GM23248 (cell line): Measurements from ENCODE around the gene KLF13. TPM values are rescaled to one million over a fixed set of nuclear protein-coding genes. Genes with fewer than 3 reads are reported as not detected.

Experiments used
- DNase-seq: peaks from one replicate; pipeline ENCODE4 v3.0.0-alpha.2; 2015
- H2AFZ ChIP-seq: fragments of 200-600 bp; sonication (generic); 2 replicates; pipeline ENCODE4 v1.6.1; 2016; ENCODE audit warnings: antibody characterized with exemption
- H3F3A ChIP-seq: fragments of 200-600 bp; sonication (generic); 2 replicates; pipeline ENCODE4 v1.6.1; 2016; ENCODE audit warnings: mild to moderate bottlenecking, antibody characterized with exemption, mixed run types; ENCODE audit not compliant: insufficient read depth
- H3K27ac ChIP-seq: fragments of 200-600 bp; sonication (generic); 2 replicates; pipeline ENCODE4 v1.5.1; 2016; ENCODE audit warnings: mild to moderate bottlenecking
- H3K27me3 ChIP-seq: fragments of 200-600 bp; sonication (generic); replicated peaks from 2 replicates; pipeline ENCODE4 v1.6.1; 2016; ENCODE audit warnings: mild to moderate bottlenecking; ENCODE audit not compliant: insufficient read depth
- H3K36me3 ChIP-seq: fragments of 200-600 bp; sonication (generic); 2 replicates; pipeline ENCODE4 v1.6.1; 2016; ENCODE audit warnings: low read depth, mild to moderate bottlenecking
- H3K4me1 ChIP-seq: fragments of 200-600 bp; sonication (generic); 2 replicates; pipeline ENCODE4 v1.6.1; 2016; ENCODE audit warnings: mild to moderate bottlenecking; ENCODE audit not compliant: insufficient read depth
- H3K4me2 ChIP-seq: fragments of 200-600 bp; sonication (generic); one replicate; pipeline ENCODE4 v1.6.1; 2016; ENCODE audit warnings: mild to moderate bottlenecking; ENCODE audit not compliant: unreplicated experiment
- H3K4me3 ChIP-seq: fragments of 200-600 bp; sonication (generic); 2 replicates; pipeline ENCODE4 v1.5.1; 2016; ENCODE audit warnings: mild to moderate bottlenecking
- H3K79me2 ChIP-seq: fragments of 200-600 bp; sonication (generic); 2 replicates; pipeline ENCODE4 v1.6.1; 2016; ENCODE audit warnings: mild to moderate bottlenecking; ENCODE audit not compliant: insufficient read depth
- H3K9ac ChIP-seq: fragments of 200-600 bp; sonication (generic); 2 replicates; pipeline ENCODE4 v1.6.1; 2016; ENCODE audit warnings: mild to moderate bottlenecking
- H3K9me2 ChIP-seq: fragments of 200-600 bp; sonication (generic); 2 replicates; pipeline ENCODE4 v1.6.1; 2016; ENCODE audit warnings: mixed run types, mild to moderate bottlenecking, moderate library complexity; ENCODE audit not compliant: insufficient read depth
- H3K9me3 ChIP-seq: fragments of 200-600 bp; sonication (generic); one replicate; pipeline ENCODE4 v1.6.1; 2017; ENCODE audit warnings: low read depth
- H4K20me1 ChIP-seq: fragments of 200-600 bp; sonication (generic); 2 replicates; pipeline ENCODE4 v1.6.0; 2016; ENCODE audit not compliant: insufficient read depth
- EZH2 ChIP-seq: fragments of 200-600 bp; sonication (generic); IDR thresholded peaks from 2 replicates; pipeline ENCODE4 v1.6.1; 2018; ENCODE audit warnings: antibody characterized with exemption, mild to moderate bottlenecking; ENCODE audit not compliant: insufficient read depth, poor library complexity, severe bottlenecking
- EZH2phosphoT487 ChIP-seq: fragments of 200-600 bp; sonication (generic); IDR thresholded peaks from 2 replicates; pipeline ENCODE4 v1.6.1; 2018; ENCODE audit warnings: antibody characterized with exemption, moderate library complexity, mild to moderate bottlenecking, low read depth; ENCODE audit not compliant: insufficient read depth
- WGBS, 2 experiments: methylation state at CpG; one replicate each; pipeline ENCODE4 v1.1.6; 2015 to 2017; ENCODE audit warnings: low lambda C conversion rate in 2 of 2, low coverage in 1 of 2; ENCODE audit errors: missing lambda C conversion rate in 2 of 2; 5-methylcytosine and 5-hydroxymethylcytosine counted together
- in situ Hi-C: fragments of 300-500 bp; cut with MboI; formaldehyde crosslinking; loops from 2 replicates; pipeline ENCODE4 v1.15.0; 2020
- polyA plus RNA-seq: library from polyadenylated mRNA; unstranded; fragments of >200 nt; fragmentation: Nextera tagmentation; extraction: Ambion mirVana; gene quantifications from 2 replicates; pipeline ENCODE4 v1.2.1, GENCODE V29; 2016
- total RNA-seq: library from RNA; depleted of rRNA; stranded (reverse); fragments of >200 nt; shearing (Covaris generic); gene quantifications from 2 replicates; pipeline ENCODE4 v1.2.3, GENCODE V29; 2014

Gene KLF13
- total and polyA plus RNA-seq, 2 experiments from 2014 or later: 8.0 to 38.9 TPM

GRCh38 chr15:31301673-31301990 lies 25.0 kb upstream of the KLF13 start:
- Histone ChIP-seq H3K4me2 (no peak overlapping the region), H3K9ac (no peak overlapping the region), H2AFZ (no peak overlapping the region), H4K20me1 (no peaks in the 10 kb centered on the region), H3K27me3 (0 out of 2 replicates have a peak, but pooled peaks cover under 1% of the 10 kb centered on the region), H3K4me1 (no peaks in the 10 kb centered on the region), H3K4me3 (no peak overlapping the region), H3F3A (no peaks in the 10 kb centered on the region), H3K36me3 (no peaks in the 10 kb centered on the region), H3K9me2 (no peaks in the 10 kb centered on the region), H3K79me2 (no peaks in the 10 kb centered on the region), H3K9me3 (no peaks in the 10 kb centered on the region), H3K27ac (no peak overlapping the region)
- 30 to 43% methylated on average over 4 of the region's 4 CpGs for WGBS, 2 experiments
- no peak for DNase-seq
- in situ Hi-C loops: no loop called here
- no peak for TF ChIP-seq EZH2phosphoT487
- no peak for TF ChIP-seq EZH2

- H3K27ac ChIP-seq: no peak overlapping the region
- in situ Hi-C loops: no loop called here
These were observed 24.5 kb upstream of the KLF13 start for GRCh38 chr15:31302029-31302657.

GRCh38 chr15:31302778-31303725 lies 23.6 kb upstream of the KLF13 start:
- Histone ChIP-seq H3K27me3 (no peaks in the 10 kb centered on the region), H3K4me3 (no peak overlapping the region), H4K20me1 (no peaks in the 10 kb centered on the region), H3K27ac (no peak overlapping the region), H3K36me3 (no peaks in the 10 kb centered on the region), H3K4me2 (no peak overlapping the region), H3K79me2 (no peaks in the 10 kb centered on the region), H3K4me1 (no peaks in the 10 kb centered on the region), H3K9ac (no peak overlapping the region), H3K9me3 (no peaks in the 10 kb centered on the region), H2AFZ (no peak overlapping the region), H3F3A (no peaks in the 10 kb centered on the region), H3K9me2 (no peaks in the 10 kb centered on the region)
- WGBS, 2 experiments: 48 to 69% methylated on average over 11 to 17 of the region's 17 CpGs
- peak; percentile 42 for DNase-seq
- no peak for TF ChIP-seq EZH2phosphoT487
- no peak for TF ChIP-seq EZH2
- in situ Hi-C loops: no loop called here

More at GRCh38 chr15:31302029-31302657, 24.5 kb upstream of the KLF13 start:
- H3K4me1 ChIP-seq: no peaks in the 10 kb centered on the region
- H3K9me2 ChIP-seq: no peaks in the 10 kb centered on the region
- no peaks in the 10 kb centered on the region for H3K9me3 ChIP-seq
- no peaks in the 10 kb centered on the region for H4K20me1 ChIP-seq
- TF ChIP-seq EZH2phosphoT487 (no peak), EZH2 (no peak)
- no peak overlapping the region for H3K4me3 ChIP-seq
- no peaks in the 10 kb centered on the region for H3K79me2 ChIP-seq
- WGBS, 2 experiments: 77% methylated on average over 13 of the region's 13 CpGs
- H3K36me3 ChIP-seq: no peaks in the 10 kb centered on the region
- no peak overlapping the region for H3K4me2 ChIP-seq
- H3K27me3 ChIP-seq: no peaks in the 10 kb centered on the region
- H3K9ac ChIP-seq: no peak overlapping the region
- H3F3A ChIP-seq: no peaks in the 10 kb centered on the region
- no peak overlapping the region for H2AFZ ChIP-seq
- no peak for DNase-seq

GRCh38 chr15:31303726-31304648 lies 22.6 kb upstream of the KLF13 start:
- Histone ChIP-seq H3K4me2 (no peak overlapping the region), H3K27ac (no peak overlapping the region), H3K9me2 (no peaks in the 10 kb centered on the region), H2AFZ (no peak overlapping the region), H3K79me2 (no peaks in the 10 kb centered on the region), H3K27me3 (no peaks in the 10 kb centered on the region), H4K20me1 (no peaks in the 10 kb centered on the region), H3K36me3 (no peaks in the 10 kb centered on the region), H3K4me1 (no peaks in the 10 kb centered on the region), H3K9ac (no peak overlapping the region), H3K9me3 (no peaks in the 10 kb centered on the region), H3F3A (no peaks in the 10 kb centered on the region), H3K4me3 (no peak overlapping the region)
- TF ChIP-seq EZH2: no peak
- no peak for TF ChIP-seq EZH2phosphoT487
- 66% methylated on average over 10 to 14 of the region's 14 CpGs for WGBS, 2 experiments
- in situ Hi-C loops: no loop called here
- no peak for DNase-seq
